Measurements from ENCODE around the gene SLC9A7. TPM values are rescaled to one million over a fixed set of nuclear protein-coding genes. Genes with fewer than 3 reads are reported as not detected.

The SLC9A7 gene
- total RNA-seq, 2 experiments from 2014 or later: 2.2 to 3.2 TPM

DNA sequence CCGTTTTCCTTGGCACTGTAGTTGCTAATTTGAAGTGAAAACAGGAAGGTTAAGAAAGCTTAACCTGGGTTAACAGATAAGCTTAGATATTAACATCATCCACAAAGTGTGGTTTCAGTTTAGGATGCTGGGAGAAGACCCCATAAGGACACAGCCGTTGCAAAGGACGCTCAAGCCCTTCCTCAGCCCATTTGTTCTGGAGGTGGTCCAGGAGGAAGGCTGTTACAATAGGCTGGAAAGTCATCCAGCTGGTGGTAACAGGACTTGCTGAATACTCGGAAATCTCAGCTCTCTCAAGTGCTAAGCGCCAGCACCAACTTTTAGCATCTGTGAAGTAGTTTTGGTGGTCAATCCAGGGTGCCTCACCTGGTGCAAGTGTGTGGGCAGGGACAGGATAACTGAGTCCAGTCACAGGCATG, 171.2 kb downstream of the SLC9A7 start:
- Histone ChIP-seq H3K9me3 (ENCODE audit: control insufficient read depth in 1 of 2, insufficient read depth in 1 of 2, low read length in 2 of 2) (no peaks in the 10 kb centered on the region), H3K4me3 (ENCODE audit: low read length) (peak overlapping the region; percentile 36), H3K27me3 (ENCODE audit: control insufficient read depth in 1 of 2, insufficient read depth in 2 of 2, low read length in 2 of 2) (no peaks in the 10 kb centered on the region), H3K4me1 (ENCODE audit: insufficient read depth, low read length) (peaks cover 36% of the 10 kb centered on the region), H3K27ac (ENCODE audit: low read depth in 1 of 2, low read length in 2 of 2) (peak overlapping the region in 1 of 2 donors; percentile 55), H3K36me3 (ENCODE audit: insufficient read depth, low read length) (no peaks in the 10 kb centered on the region)
- H3K4me1 Mint-ChIP-seq (ENCODE audit: low read depth): peaks cover 36% of the 10 kb centered on the region
- H3K4me3 Mint-ChIP-seq: peak overlapping the region; percentile 81
- H3K27me3 Mint-ChIP-seq: no peaks in the 10 kb centered on the region
- CTCF ChIA-PET: no interaction called here
- DNase-seq: peak in 1 of 14 experiments; percentile 29
- no peaks in the 10 kb centered on the region for H3K9me3 Mint-ChIP-seq
- peak overlapping the region; percentile 89 for H3K27ac Mint-ChIP-seq
- POLR2A ChIA-PET: interaction anchor here (0.8 to 1.9 kb wide), 5 partner anchors 8 to 24 kb away, joined by 3 to 9 read pairs (median 7); partner anchors contain the start of gene CHST7
- no peaks in the 10 kb centered on the region for H3K36me3 Mint-ChIP-seq (ENCODE audit: low read depth)
- intact Hi-C loops (cut with DNase I, micrococcal nuclease): no loop called here
- TF ChIP-seq CTCF (IDR thresholded peaks at IDR 0.05): no peak
- no peak for ATAC-seq (ENCODE audit: poor library complexity)

- Mint-ChIP-seq H3K4me3 (peak overlapping the region; percentile 79), H3K9me3 (no peaks in the 10 kb centered on the region), H3K27ac (peak overlapping the region; percentile 89), H3K4me1 (ENCODE audit: low read depth) (peaks cover 36% of the 10 kb centered on the region), H3K27me3 (no peaks in the 10 kb centered on the region), H3K36me3 (ENCODE audit: low read depth) (no peaks in the 10 kb centered on the region)
- H3K27ac ChIP-seq (ENCODE audit: low read depth in 1 of 2, low read length in 2 of 2): no peak overlapping the region
- H3K4me3 ChIP-seq (ENCODE audit: low read length): no peak overlapping the region
- ATAC-seq (ENCODE audit: poor library complexity): no peak
- intact Hi-C loops (cut with DNase I, micrococcal nuclease): no loop called here
- POLR2A ChIA-PET: interaction anchor here (0.8 to 1.9 kb wide), 6 partner anchors 8 to 24 kb away, joined by 3 to 9 read pairs (median 6); partner anchors contain the start of gene CHST7
- CTCF ChIA-PET: no interaction called here
- TF ChIP-seq CTCF (IDR thresholded peaks at IDR 0.05): no peak
- H3K27me3 ChIP-seq (ENCODE audit: control insufficient read depth in 1 of 2, insufficient read depth in 2 of 2, low read length in 2 of 2): no peaks in the 10 kb centered on the region
- no peaks in the 10 kb centered on the region for H3K36me3 ChIP-seq (ENCODE audit: insufficient read depth, low read length)
- H3K9me3 ChIP-seq (ENCODE audit: control insufficient read depth in 1 of 2, insufficient read depth in 1 of 2, low read length in 2 of 2): no peaks in the 10 kb centered on the region
- peaks cover 36% of the 10 kb centered on the region for H3K4me1 ChIP-seq (ENCODE audit: insufficient read depth, low read length)
- peak in 1 of 14 experiments; percentile 25 for DNase-seq
Measured at GRCh38 chrX:46587158-46587557, 171.8 kb downstream of the SLC9A7 start.

DNA sequence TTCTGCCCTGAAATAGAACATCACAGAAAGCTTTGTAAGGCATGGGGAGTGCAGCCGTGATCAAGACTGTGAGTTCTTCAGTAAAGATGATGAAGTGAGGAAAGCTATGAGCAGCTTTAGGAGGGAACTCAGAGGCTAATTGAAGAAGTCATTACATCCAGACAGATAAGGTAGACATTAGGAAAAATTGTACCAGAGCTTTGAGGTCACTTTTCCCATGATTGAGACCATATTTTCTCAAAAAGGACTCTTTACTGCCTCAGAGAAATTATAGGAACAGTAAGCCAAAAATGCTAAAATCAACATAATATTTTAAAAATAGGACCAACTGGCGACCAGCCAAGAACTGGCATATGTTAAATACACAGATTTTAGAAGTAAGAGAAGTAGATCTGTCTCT, 174.2 kb downstream of the SLC9A7 start:
- H3K4me1 ChIP-seq (ENCODE audit: insufficient read depth, low read length): peaks cover 40% of the 10 kb centered on the region
- peaks cover 26% of the 10 kb centered on the region for H3K4me1 Mint-ChIP-seq (ENCODE audit: low read depth)
- POLR2A ChIA-PET: no interaction called here

More for the DNA sequence above, 174.2 kb downstream of the SLC9A7 start:
- Mint-ChIP-seq H3K27ac (no peak overlapping the region), H3K4me3 (no peak overlapping the region), H3K36me3 (ENCODE audit: low read depth) (no peaks in the 10 kb centered on the region), H3K9me3 (no peaks in the 10 kb centered on the region), H3K27me3 (no peaks in the 10 kb centered on the region)
- Histone ChIP-seq H3K27me3 (ENCODE audit: control insufficient read depth in 1 of 2, insufficient read depth in 2 of 2, low read length in 2 of 2) (no peaks in the 10 kb centered on the region), H3K4me3 (ENCODE audit: low read length) (no peak overlapping the region), H3K36me3 (ENCODE audit: insufficient read depth, low read length) (no peaks in the 10 kb centered on the region), H3K27ac (ENCODE audit: low read depth in 1 of 2, low read length in 2 of 2) (no peak overlapping the region), H3K9me3 (ENCODE audit: control insufficient read depth in 1 of 2, insufficient read depth in 1 of 2, low read length in 2 of 2) (no peaks in the 10 kb centered on the region)
- ATAC-seq (ENCODE audit: poor library complexity) (no peak), DNase-seq (no peak)
- TF ChIP-seq CTCF (IDR thresholded peaks at IDR 0.05): no peak
- intact Hi-C loops (cut with DNase I, micrococcal nuclease): no loop called here
- CTCF ChIA-PET: no interaction called here
